K562 (cell line): ENCODE results near the gene KIAA0040.

Experiments
- CEBPZ ChIP-seq: fragments of 150-350 bp; IDR thresholded peaks from 2 replicates; pipeline ENCODE4 v1.6.1; 2014; ENCODE audit warnings: low read depth, mild to moderate bottlenecking, low read length, borderline replicate concordance
- CTCF ChIP-seq, 3 experiments: IDR thresholded peaks in 2 of 3; conservative IDR thresholded peaks in 1 of 3; 2 replicates each; pipeline ENCODE4 v1.5.1; 2011 to 2012; ENCODE audit warnings: low read length in 3 of 3, mild to moderate bottlenecking in 3 of 3, control low read depth in 2 of 3, improper control_type of control experiment in 1 of 3, inconsistent platforms in 1 of 3, low read depth in 1 of 3, mixed read lengths in 1 of 3, moderate library complexity in 1 of 3; ENCODE audit not compliant: insufficient read depth in 2 of 3
- EP300 ChIP-seq: IDR thresholded peaks from 2 replicates; pipeline ENCODE4 v1.6.1; 2012; ENCODE audit warnings: low read length, improper control_type of control experiment
- KLF16 ChIP-seq: IDR thresholded peaks from 2 replicates; pipeline ENCODE4 v1.6.1; 2016; ENCODE audit warnings: antibody characterized with exemption
- ZBTB1 ChIP-seq: sonication (generic); formaldehyde crosslinking; IDR thresholded peaks from 2 replicates; pipeline ENCODE4 v1.8.1; 2023; ENCODE audit warnings: missing genetic modification reagents, low read depth, mild to moderate bottlenecking, borderline replicate concordance
- ZBTB33 ChIP-seq: sonication (generic); formaldehyde crosslinking; IDR thresholded peaks from 2 replicates; pipeline ENCODE4 v1.8.1; 2023; ENCODE audit warnings: mild to moderate bottlenecking, missing genetic modification reagents
- TF ChIP-seq, protein P1 (sequence below): fragments of 200-800 bp; sonication (Bioruptor generic); IDR thresholded peaks from 2 replicates; pipeline ENCODE4 v1.6.1; 2017; ENCODE audit warnings: missing genetic modification characterization, missing compliant biosample characterization

GRCh38 chr1:175158170-175158591, 34.4 kb downstream of the KIAA0040 start:
- TF ChIP-seq, protein P1, sequence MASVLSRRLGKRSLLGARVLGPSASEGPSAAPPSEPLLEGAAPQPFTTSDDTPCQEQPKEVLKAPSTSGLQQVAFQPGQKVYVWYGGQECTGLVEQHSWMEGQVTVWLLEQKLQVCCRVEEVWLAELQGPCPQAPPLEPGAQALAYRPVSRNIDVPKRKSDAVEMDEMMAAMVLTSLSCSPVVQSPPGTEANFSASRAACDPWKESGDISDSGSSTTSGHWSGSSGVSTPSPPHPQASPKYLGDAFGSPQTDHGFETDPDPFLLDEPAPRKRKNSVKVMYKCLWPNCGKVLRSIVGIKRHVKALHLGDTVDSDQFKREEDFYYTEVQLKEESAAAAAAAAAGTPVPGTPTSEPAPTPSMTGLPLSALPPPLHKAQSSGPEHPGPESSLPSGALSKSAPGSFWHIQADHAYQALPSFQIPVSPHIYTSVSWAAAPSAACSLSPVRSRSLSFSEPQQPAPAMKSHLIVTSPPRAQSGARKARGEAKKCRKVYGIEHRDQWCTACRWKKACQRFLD (CRISPR knock-in tag), result no peak
- TF ChIP-seq ZBTB33 (no peak), KLF16 (no peak), CTCF (IDR thresholded peaks at IDR 0.05 in 2 of 3, conservative IDR thresholded peaks at IDR 0.05 in 1 of 3; ENCODE audit: insufficient read depth in 2 of 3, low read depth in 1 of 3, low read length in 3 of 3) (no peak), ZBTB1 (CRISPR knock-in tag) (no peak), CEBPZ (no peak), EP300 (no peak)
